ENCODE results near the gene SETBP1.

SETBP1 gene

GRCh38 chr18:44681076-44681970 is 635 bp downstream of the SETBP1 start:
- peaks cover 21% of the 10 kb centered on the region for H3K27me3 ChIP-seq (ENCODE audit: control insufficient read depth, insufficient read depth, low read length)

GRCh38 chr18:44682201-44682870 is 1.6 kb downstream of the SETBP1 start:
- Histone ChIP-seq H3K4me3 (ENCODE audit: low read depth, low read length) (peak overlapping the region; percentile 58), H3K9me3 (ENCODE audit: control insufficient read depth, insufficient read depth, low read length) (no peaks in the 10 kb centered on the region), H3K4me1 (ENCODE audit: control insufficient read depth, insufficient read depth, low read length) (peaks cover 13% of the 10 kb centered on the region), H3K27me3 (ENCODE audit: control insufficient read depth, insufficient read depth, low read length) (peaks cover 21% of the 10 kb centered on the region), H3K9ac (ENCODE audit: low read depth, low read length) (no peak overlapping the region), H3K36me3 (ENCODE audit: control insufficient read depth, insufficient read depth, low read length) (no peaks in the 10 kb centered on the region)

More at GRCh38 chr18:44681076-44681970, 635 bp downstream of the SETBP1 start:
- peaks cover 13% of the 10 kb centered on the region for H3K4me1 ChIP-seq (ENCODE audit: control insufficient read depth, insufficient read depth, low read length)
- H3K9me3 ChIP-seq (ENCODE audit: control insufficient read depth, insufficient read depth, low read length), result no peaks in the 10 kb centered on the region
- H3K4me3 ChIP-seq (ENCODE audit: low read depth, low read length), result peak overlapping the region; percentile 60
- H3K9ac ChIP-seq (ENCODE audit: low read depth, low read length), result no peak overlapping the region
- no peaks in the 10 kb centered on the region for H3K36me3 ChIP-seq (ENCODE audit: control insufficient read depth, insufficient read depth, low read length)

GRCh38 chr18:44682871-44683221 is 2.2 kb downstream of the SETBP1 start:
- Histone ChIP-seq H3K36me3 (ENCODE audit: control insufficient read depth, insufficient read depth, low read length) (no peaks in the 10 kb centered on the region), H3K4me1 (ENCODE audit: control insufficient read depth, insufficient read depth, low read length) (peaks cover 13% of the 10 kb centered on the region), H3K27me3 (ENCODE audit: control insufficient read depth, insufficient read depth, low read length) (peaks cover 21% of the 10 kb centered on the region), H3K9ac (ENCODE audit: low read depth, low read length) (no peak overlapping the region), H3K9me3 (ENCODE audit: control insufficient read depth, insufficient read depth, low read length) (no peaks in the 10 kb centered on the region), H3K4me3 (ENCODE audit: low read depth, low read length) (peak overlapping the region; percentile 58)

- Histone ChIP-seq H3K27me3 (ENCODE audit: control insufficient read depth, insufficient read depth, low read length) (peaks cover 14% of the 10 kb centered on the region), H3K4me3 (ENCODE audit: low read depth, low read length) (peak overlapping the region; percentile 58), H3K9me3 (ENCODE audit: control insufficient read depth, insufficient read depth, low read length) (no peaks in the 10 kb centered on the region), H3K4me1 (ENCODE audit: control insufficient read depth, insufficient read depth, low read length) (peaks cover 13% of the 10 kb centered on the region), H3K36me3 (ENCODE audit: control insufficient read depth, insufficient read depth, low read length) (no peaks in the 10 kb centered on the region), H3K9ac (ENCODE audit: low read depth, low read length) (no peak overlapping the region)
Observed at GRCh38 chr18:44683556-44683955, 2.9 kb downstream of the SETBP1 start.

GRCh38 chr18:44685296-44685695 is 4.6 kb downstream of the SETBP1 start:
- H3K36me3 ChIP-seq (ENCODE audit: control insufficient read depth, insufficient read depth, low read length), result no peaks in the 10 kb centered on the region
- no peaks in the 10 kb centered on the region for H3K9me3 ChIP-seq (ENCODE audit: control insufficient read depth, insufficient read depth, low read length)
- no peak overlapping the region for H3K4me3 ChIP-seq (ENCODE audit: low read depth, low read length)
- peaks cover 14% of the 10 kb centered on the region for H3K27me3 ChIP-seq (ENCODE audit: control insufficient read depth, insufficient read depth, low read length)
- H3K4me1 ChIP-seq (ENCODE audit: control insufficient read depth, insufficient read depth, low read length), result peaks cover 13% of the 10 kb centered on the region
- no peak overlapping the region for H3K9ac ChIP-seq (ENCODE audit: low read depth, low read length)

GRCh38 chr18:44686156-44686555 is 5.5 kb downstream of the SETBP1 start:
- Histone ChIP-seq H3K27me3 (ENCODE audit: control insufficient read depth, insufficient read depth, low read length) (peaks cover 10% of the 10 kb centered on the region), H3K4me3 (ENCODE audit: low read depth, low read length) (no peak overlapping the region), H3K9me3 (ENCODE audit: control insufficient read depth, insufficient read depth, low read length) (no peaks in the 10 kb centered on the region), H3K36me3 (ENCODE audit: control insufficient read depth, insufficient read depth, low read length) (no peaks in the 10 kb centered on the region), H3K9ac (ENCODE audit: low read depth, low read length) (no peak overlapping the region), H3K4me1 (ENCODE audit: control insufficient read depth, insufficient read depth, low read length) (peaks cover 13% of the 10 kb centered on the region)

- H3K4me1 ChIP-seq (ENCODE audit: control insufficient read depth, insufficient read depth, low read length), result peaks cover 7% of the 10 kb centered on the region
- H3K9me3 ChIP-seq (ENCODE audit: control insufficient read depth, insufficient read depth, low read length), result no peaks in the 10 kb centered on the region
- no peaks in the 10 kb centered on the region for H3K36me3 ChIP-seq (ENCODE audit: control insufficient read depth, insufficient read depth, low read length)
- no peak overlapping the region for H3K4me3 ChIP-seq (ENCODE audit: low read depth, low read length)
- H3K27me3 ChIP-seq (ENCODE audit: control insufficient read depth, insufficient read depth, low read length), result no peaks in the 10 kb centered on the region
- no peak overlapping the region for H3K9ac ChIP-seq (ENCODE audit: low read depth, low read length)
Observed at GRCh38 chr18:44687421-44687820, 6.7 kb downstream of the SETBP1 start.

GRCh38 chr18:44689736-44690135 is 9.0 kb downstream of the SETBP1 start:
- no peak overlapping the region for H3K4me3 ChIP-seq (ENCODE audit: low read depth, low read length)
- no peaks in the 10 kb centered on the region for H3K36me3 ChIP-seq (ENCODE audit: control insufficient read depth, insufficient read depth, low read length)
- no peaks in the 10 kb centered on the region for H3K4me1 ChIP-seq (ENCODE audit: control insufficient read depth, insufficient read depth, low read length)
- no peak overlapping the region for H3K9ac ChIP-seq (ENCODE audit: low read depth, low read length)
- H3K9me3 ChIP-seq (ENCODE audit: control insufficient read depth, insufficient read depth, low read length), result no peaks in the 10 kb centered on the region
- H3K27me3 ChIP-seq (ENCODE audit: control insufficient read depth, insufficient read depth, low read length), result no peaks in the 10 kb centered on the region

GRCh38 chr18:44691148-44691925 is 10.6 kb downstream of the SETBP1 start:
- Histone ChIP-seq H3K9ac (ENCODE audit: low read depth, low read length) (no peak overlapping the region), H3K27me3 (ENCODE audit: control insufficient read depth, insufficient read depth, low read length) (no peaks in the 10 kb centered on the region), H3K4me1 (ENCODE audit: control insufficient read depth, insufficient read depth, low read length) (no peaks in the 10 kb centered on the region), H3K4me3 (ENCODE audit: low read depth, low read length) (no peak overlapping the region), H3K9me3 (ENCODE audit: control insufficient read depth, insufficient read depth, low read length) (no peaks in the 10 kb centered on the region), H3K36me3 (ENCODE audit: control insufficient read depth, insufficient read depth, low read length) (no peaks in the 10 kb centered on the region)

- Histone ChIP-seq H3K36me3 (ENCODE audit: control insufficient read depth, insufficient read depth, low read length) (no peaks in the 10 kb centered on the region), H3K9ac (ENCODE audit: low read depth, low read length) (no peak overlapping the region), H3K4me1 (ENCODE audit: control insufficient read depth, insufficient read depth, low read length) (no peaks in the 10 kb centered on the region), H3K9me3 (ENCODE audit: control insufficient read depth, insufficient read depth, low read length) (no peaks in the 10 kb centered on the region), H3K27me3 (ENCODE audit: control insufficient read depth, insufficient read depth, low read length) (no peaks in the 10 kb centered on the region), H3K4me3 (ENCODE audit: low read depth, low read length) (no peak overlapping the region)
Observed at GRCh38 chr18:44693030-44693784, 12.5 kb downstream of the SETBP1 start.

- Histone ChIP-seq H3K9ac (ENCODE audit: low read depth, low read length) (no peak overlapping the region), H3K9me3 (ENCODE audit: control insufficient read depth, insufficient read depth, low read length) (no peaks in the 10 kb centered on the region), H3K4me1 (ENCODE audit: control insufficient read depth, insufficient read depth, low read length) (peaks cover under 1% of the 10 kb centered on the region), H3K4me3 (ENCODE audit: low read depth, low read length) (no peak overlapping the region), H3K27me3 (ENCODE audit: control insufficient read depth, insufficient read depth, low read length) (no peaks in the 10 kb centered on the region), H3K36me3 (ENCODE audit: control insufficient read depth, insufficient read depth, low read length) (no peaks in the 10 kb centered on the region)
Observed at GRCh38 chr18:44695503-44695902, 14.8 kb downstream of the SETBP1 start.
